H54 (cell line): ENCODE data around the gene PRKAR2B.
"Not testable (repeated sequence)": the region's sequence is repeated elsewhere in the genome, so short reads cannot be mapped to it uniquely, and the experiment has no call there.

Experiments used
- DNase-seq: peaks from one replicate; pipeline ENCODE4 v3.0.0; 2011; ENCODE audit warnings: low spot score, mixed read lengths; ENCODE audit not compliant: insufficient read length
- FAIRE-seq: peaks from 3 replicates; lab custom pipeline; 2011; peaks lifted over from hg19 to GRCh38; lab: Jason Lieb, UNC
- POLR2A ChIP-seq: IDR thresholded peaks from 2 replicates; pipeline ENCODE4 v1.6.1; 2011; ENCODE audit warnings: low read depth, mild to moderate bottlenecking, low read length

PRKAR2B gene

DNA sequence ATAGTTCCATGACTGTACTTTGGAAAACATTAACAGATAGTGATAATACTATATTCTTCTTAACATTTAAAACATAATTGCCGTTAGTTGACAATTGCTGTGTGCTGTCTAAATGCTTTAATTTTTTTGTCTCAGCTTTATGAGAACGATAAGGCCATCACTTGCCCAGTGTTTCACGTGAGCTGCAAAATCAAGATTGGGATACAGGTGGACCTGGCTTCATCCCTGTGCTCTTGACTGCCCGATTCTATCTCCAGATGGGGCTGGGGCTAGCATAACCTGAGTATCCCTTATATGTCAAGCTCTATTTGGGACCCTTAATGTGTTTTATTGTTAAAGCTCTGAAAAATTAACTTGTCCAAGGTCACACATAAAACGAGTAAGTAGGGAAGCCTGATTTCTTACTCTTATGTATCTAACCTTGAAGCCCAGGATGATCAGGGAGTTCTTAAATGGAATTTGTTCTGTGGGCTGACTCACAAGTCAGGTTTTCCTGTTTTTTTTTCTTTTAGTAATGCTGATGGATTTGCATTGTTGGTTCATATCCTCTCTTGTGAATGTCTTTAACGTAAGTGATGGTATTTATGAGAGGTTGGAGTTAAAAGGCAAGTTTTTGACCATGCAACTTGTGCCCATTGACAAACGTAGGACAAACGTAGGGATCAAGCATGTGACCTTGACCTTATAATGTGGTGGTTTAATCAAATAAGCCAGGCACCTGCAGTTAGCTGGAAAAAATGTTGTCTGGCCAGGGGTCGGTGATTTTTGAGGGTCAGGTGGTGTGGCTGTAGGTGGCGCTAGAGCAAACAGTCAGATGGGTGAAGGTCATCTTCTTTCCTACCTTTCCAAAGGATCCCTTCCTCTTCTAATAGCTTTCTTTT is 3.6 kb downstream of the PRKAR2B start:
- no peak for FAIRE-seq
- TF ChIP-seq POLR2A, result no peak

DNA sequence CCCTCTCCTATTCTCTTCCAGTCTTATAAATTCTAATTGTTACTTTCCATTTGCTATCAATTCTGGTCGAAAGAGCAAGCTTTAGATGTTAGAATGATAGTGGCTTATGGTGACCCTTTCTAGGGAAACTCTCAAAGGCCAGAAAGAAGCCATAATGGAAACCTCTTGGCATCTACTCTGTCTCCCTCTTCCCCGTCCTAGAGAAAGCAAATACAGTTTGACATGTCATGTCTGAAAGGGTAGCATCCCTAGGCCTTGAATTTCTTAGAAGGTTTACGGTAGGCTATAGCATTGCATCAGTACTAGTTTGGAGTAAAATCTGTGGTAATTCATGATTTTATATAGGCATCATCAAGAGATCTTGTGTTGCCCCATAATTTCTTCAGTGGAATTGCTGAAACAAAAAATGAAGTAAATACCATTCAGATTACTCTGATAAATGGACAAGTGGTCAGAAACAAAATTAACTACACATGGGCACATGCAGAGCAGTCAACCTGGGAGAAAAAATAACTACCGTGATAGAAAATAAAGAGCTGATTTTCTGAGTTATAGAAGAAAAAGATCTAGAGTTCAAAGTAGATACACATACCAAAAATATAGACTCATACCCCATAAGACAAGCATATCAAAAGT is 4.4 kb downstream of the PRKAR2B start:
- FAIRE-seq (no peak), DNase-seq (no peak)
- no peak for TF ChIP-seq POLR2A

More for the DNA sequence above, 3.6 kb downstream of the PRKAR2B start:
- no peak for DNase-seq

DNA sequence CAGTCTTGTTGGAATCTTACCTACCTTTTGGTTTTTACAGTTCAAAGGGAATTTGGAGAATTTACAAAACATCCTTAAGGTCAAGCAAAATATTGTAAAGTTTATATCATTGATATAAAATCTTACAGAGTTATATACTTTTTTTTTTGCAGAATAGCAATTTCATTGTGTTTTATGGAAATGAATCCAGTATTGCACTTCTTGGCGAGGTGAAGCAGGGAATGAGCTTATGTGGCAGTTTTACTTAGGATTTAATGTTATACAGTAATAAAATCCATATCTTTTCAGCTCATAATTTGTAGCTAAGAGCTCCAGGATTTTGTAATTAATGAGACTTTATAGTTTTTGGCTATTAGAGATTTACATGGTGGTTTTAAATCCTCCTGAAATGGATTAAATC is 5.0 kb downstream of the PRKAR2B start:
- FAIRE-seq, result no peak
- DNase-seq, result no peak
- no peak for TF ChIP-seq POLR2A

DNA sequence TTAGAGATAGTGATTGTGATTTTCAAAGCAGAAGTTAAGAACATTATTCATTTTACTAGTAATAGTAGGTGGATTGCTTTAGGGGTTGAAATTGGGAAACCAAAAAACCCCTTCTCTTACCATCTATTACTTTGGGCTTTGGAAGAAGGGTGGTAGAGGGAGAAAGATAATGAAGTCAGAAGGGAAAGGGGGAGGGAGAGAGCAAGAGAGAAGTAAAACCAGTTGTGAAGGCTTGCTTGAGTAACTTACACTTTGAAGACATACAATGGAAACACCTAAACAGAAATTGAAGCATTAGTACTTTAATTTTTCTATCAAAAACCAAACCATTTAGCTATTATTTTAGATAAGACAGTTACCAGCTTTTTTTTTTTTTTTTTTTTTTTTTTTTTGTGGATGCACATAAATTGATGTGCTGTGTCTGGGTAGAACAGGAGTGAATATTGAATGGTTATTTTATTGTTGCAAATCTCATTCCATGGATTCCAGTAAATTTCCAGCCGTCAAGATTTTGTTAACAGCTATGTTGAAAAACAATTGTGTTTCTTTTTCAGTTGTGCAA is 5.5 kb downstream of the PRKAR2B start:
- DNase-seq, result no peak
- no peak for FAIRE-seq
- no peak for TF ChIP-seq POLR2A

DNA sequence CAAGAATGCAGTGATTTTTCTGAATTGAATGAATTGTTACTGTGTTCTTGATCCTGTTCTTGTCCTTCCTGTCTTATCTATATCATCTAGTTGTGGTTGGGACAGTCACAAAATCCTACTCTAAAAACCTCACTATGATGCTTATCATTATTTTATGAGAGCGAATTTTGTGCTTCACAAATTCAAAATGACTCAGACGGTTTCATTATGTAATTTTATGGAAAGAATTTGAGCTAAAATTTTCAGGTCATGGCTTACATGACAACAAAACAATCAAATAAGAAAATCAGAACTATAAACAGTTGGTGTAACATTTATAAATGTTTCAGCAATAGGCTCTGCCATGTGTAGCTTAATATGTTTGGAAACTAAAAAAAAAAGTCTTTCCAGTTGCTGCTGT is 6.9 kb downstream of the PRKAR2B start:
- TF ChIP-seq POLR2A, result no peak
- DNase-seq, result no peak
- FAIRE-seq, result no peak

DNA sequence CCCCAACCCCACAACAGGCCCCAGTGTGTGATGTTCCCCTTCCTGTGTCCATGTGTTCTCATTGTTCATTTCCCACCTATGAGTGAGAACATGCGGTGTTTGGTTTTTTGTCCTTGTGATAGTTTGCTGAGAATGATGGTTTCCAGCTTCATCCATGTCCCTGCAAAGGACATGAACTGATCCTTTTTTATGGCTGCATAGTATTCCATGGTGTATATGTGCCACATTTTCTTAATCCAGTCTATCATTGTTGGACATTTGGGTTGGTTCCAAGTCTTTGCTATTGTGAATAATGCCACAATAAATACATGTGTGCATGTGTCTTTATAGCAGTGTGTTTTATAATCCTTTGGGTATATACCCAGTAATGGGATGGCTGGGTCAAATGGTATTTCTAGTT is 10.5 kb downstream of the PRKAR2B start:
- FAIRE-seq, DNase-seq: not testable (repeated sequence)

DNA sequence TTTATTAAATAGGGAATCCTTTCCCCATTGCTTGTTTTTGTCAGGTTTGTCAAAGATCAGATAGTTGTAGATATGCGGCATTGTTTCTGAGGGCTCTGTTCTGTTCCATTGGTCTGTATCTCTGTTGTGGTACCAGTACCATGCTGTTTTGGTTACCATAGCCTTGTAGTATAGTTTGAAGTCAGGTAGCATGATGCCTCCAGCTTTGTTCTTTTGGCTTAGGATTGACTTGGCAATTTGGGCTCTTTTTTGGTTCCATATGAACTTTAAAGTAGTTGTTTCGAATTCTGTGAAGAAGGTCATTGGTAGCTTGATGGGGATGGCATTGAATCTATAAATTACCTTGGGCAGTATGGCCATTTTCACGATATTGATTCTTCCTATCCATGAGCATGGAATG is 11.6 kb downstream of the PRKAR2B start:
- FAIRE-seq, DNase-seq: not testable (repeated sequence)

DNA sequence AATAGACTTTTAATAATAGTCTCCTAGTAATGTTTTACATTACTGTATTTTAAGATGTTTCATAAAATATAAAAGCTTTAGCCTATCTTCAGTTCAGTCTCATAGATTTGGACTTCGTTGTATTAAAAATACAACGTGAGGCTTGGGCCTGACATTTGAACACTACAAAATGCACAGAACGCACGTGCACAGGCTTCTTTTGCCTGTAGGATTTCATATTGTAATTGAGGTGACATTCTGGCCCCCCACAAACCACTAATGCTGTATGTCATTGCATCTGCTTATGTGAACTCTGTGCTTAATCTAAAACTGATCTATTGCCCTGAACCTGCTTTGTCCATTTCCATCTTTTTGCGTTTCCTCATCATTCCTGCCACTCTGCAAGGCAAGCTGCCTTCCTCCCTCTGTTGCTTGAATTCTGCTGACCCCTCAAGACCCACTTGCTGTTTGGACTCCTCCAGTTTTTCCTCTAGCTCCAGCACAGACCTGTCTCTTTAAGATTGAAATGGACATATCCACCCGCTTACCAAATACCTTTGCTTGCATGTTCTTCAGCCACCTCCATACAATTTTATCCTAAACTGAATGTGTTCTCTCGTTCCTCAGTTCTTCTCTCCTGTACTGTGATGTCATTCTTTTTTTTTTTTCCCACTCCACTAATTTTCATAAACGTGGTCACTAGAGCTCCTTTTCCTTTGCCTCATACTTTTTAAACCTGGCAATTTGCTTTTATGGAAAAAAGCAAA is 12.4 kb downstream of the PRKAR2B start:
- DNase-seq, result no peak
- FAIRE-seq, result no peak
- TF ChIP-seq POLR2A, result no peak

DNA sequence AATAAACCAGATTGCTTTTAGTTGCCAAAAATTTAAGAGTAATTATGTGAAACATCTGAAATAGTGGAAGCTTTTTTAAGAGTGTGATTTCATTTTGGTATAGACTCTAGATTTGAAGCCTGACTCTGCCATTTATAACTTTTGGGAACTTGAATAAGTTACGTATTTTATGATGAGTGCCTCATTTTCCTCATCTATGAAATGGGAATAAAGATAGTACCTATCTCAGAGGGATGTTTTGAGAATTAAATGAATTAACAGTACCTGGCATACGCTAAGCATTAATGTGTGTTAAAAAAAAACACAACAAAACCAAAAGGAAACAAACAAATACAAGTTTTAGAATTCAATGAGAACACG is 12.9 kb downstream of the PRKAR2B start:
- no peak for FAIRE-seq
- no peak for TF ChIP-seq POLR2A
- no peak for DNase-seq

DNA sequence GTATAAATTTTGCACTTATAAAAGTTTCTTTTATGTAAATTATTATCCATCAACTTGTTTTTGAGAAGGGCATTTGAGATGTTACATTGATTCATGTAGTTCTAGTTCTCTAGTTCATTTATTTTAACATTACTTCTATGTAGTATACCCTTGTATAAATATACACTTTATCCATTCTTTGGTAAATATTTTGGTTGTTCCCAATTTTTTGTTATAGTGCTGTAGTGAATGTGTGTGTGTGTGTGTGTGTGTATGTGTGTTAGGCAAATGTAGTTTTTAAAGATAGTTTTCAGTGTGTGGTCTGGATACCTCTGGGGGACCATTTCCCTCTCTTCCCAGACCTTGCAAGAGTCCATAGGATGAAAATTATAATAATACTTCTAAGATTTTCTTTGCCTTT is 15.0 kb downstream of the PRKAR2B start:
- no peak for TF ChIP-seq POLR2A

DNA sequence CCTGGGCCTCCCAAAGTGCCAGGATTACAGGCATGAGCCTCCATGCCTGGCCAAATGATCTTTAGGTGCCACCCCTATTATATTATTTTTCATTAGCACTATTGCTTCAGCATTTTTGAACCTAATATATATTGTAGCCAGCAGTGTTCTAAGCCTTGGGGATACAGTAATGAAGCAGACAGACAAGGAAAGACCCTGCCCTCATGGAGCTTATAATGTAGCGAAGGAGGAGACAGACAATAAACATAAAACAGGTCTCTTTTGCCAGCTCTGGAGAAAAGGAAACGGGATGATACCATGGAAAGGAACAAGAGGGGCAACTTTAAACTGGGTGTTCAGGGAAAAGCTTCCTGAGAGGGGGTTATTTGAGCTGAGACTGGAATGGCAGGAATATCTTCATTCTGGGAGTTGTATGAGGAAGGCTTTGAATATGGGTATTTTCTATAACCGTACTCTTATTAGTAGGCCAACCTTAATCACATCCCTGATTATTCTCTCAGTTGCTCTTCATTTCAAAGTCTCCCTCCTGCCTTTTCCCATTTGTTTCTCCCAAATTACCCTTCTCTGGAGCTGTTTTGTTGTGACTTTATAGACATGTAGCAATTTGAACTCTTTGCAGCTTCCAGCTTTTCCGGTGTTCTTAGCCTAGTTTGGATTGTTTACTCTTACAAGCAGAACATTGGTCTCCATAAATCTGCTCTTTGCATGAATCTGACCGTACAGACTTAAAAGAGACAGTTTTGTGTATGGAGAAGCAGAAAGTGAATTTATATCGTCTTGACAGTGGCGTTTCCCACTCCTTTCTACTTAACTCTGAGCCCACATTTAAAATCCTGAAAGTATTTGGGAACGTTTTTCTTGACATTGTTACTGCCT is 19.0 kb downstream of the PRKAR2B start:
- FAIRE-seq (no peak), DNase-seq (no peak)
- no peak for TF ChIP-seq POLR2A

More for the DNA sequence above, 15.0 kb downstream of the PRKAR2B start:
- DNase-seq, result no peak
- no peak for FAIRE-seq

DNA sequence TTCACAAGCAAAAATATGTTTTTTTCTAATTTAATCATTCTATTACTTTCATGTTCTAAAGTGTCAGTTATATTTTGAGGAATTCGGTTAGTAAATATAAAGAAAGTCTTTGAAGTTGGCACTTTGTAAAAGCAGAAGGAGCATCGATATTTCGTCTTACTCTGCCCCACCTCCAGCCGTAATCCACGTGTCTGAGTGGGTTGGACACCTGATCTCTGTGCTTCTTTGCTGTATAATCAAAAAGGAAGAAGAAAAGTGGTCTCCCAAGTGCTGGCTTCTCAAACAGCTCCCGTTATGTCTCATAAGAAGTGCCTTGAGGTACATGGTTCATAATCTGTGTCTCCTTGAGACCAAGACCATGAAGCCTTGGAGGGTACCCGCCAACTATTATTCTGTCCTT is 19.8 kb downstream of the PRKAR2B start:
- no peak for DNase-seq
- FAIRE-seq, result no peak

DNA sequence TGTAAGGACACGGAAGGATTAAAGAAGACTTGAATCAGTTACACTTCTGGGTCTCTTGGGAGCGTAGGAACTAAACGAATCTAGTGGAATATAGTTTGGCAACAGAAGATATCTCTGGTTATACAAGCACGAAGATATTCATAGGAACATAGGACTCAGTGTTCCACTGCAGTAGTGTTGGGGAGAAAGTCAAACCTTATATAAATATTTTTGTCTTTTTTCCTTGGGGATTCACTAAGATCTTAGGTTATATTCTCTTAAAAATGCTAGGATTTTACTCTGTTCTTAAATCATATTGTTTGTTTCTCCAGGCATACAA is 21.4 kb downstream of the PRKAR2B start:
- no peak for FAIRE-seq
- no peak for TF ChIP-seq POLR2A
- DNase-seq, result no peak

More for the DNA sequence above, 19.8 kb downstream of the PRKAR2B start:
- TF ChIP-seq POLR2A, result no peak
